GM18867 (cell line): Measurements from ENCODE around the gene STIP1.
A peak's percentile ranks its signal among the peaks of the same experiment; 100 is the strongest.

Source experiments
- ATAC-seq: cut with Tn5 transposase; IDR thresholded peaks from one replicate; pipeline ENCODE4 v1.9.1; 2021; ENCODE audit warnings: mild to moderate bottlenecking, moderate library complexity; ENCODE audit not compliant: unreplicated experiment

Gene STIP1

DNA sequence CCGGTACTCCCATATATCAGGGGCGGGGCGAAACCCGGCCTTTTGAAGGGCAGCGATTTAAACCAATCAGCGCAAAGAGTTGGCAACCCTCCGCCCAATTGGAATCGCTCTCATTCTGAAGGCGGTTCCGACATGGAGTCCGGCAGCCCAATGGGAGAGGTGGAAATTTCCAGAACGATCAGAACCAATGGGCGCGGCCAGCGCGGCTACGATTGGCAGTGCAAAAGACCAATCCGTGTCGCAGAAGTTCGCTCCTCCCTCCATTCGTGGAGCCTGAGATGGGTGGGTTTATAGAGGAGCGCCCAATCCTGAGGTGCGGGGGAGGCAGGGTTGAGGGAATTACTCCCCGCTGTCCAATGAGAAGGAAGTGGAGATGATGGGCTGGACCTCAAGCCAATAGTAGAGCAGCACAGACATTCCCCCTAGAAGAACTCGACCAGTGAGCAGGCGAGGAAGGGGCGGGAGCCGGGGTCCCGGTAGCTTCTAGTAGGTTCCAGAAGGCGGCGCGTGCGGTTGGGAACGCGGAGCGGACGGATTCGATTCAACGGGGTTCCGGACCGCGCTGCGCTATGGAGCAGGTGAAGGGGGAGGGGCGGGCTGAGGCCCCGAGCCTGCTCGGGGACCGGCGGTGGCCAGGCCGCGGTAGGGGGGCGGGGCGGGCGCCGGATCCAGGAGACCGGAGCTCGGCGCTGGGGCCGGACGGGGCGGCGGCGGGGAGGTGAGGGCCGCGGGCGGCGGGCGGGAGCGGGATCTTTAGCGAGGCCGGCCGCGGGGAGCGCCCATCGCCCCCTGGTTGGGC lies at the start of gene STIP1:
Gene STIP1, plus strand, starts transcription at position 479 of the 799 bp plus-strand sequence. Its CDS starts 91 bp downstream, at position 570.
- peak; percentile 84 for ATAC-seq

- no peak for ATAC-seq
These were observed 49.1 kb upstream of the STIP1 start for GRCh38 chr11:64136765-64137441.

DNA sequence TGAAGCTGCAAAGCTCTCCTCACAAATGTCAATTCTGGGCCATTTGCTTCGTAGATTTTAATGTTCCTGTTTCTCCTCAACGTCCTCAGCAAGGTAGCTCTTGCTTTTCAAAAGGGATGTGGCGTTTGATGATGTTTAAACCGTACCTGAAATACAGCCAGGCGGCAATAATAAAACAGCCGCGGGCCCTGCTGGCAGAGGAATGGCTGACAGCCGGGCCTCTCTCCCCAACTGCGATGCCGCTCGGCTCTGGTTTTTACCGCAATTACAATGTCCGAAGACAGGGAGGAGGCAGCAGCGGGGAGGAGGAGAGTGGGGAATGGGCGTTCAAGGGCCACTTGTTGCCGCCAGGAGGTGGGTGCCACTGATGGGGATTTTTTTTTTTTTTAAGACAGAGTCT lies 47.6 kb upstream of the STIP1 start:
- ATAC-seq: no peak

GRCh38 chr11:64139049-64139448 lies 46.9 kb upstream of the STIP1 start:
- ATAC-seq: no peak

DNA sequence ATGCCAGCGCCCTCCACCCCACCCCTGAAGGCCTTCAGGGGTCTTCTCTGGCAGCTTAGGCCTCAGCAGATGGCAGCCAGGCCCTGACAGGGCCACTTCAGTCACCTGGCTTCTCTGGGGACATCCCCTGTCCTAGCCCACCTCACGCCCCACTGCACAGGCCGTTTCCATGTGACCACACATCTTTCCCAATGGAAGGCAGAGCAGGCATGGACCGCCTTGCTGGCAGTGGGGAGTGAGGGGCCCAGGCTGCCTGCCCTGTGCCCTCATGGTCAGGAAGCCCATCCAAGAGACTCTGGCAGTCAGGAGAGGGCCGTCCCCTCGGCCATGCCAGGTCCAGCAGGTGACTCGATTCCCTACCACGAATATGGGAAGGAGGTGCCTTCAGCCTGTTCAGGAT lies 45.9 kb upstream of the STIP1 start:
- ATAC-seq: no peak

DNA sequence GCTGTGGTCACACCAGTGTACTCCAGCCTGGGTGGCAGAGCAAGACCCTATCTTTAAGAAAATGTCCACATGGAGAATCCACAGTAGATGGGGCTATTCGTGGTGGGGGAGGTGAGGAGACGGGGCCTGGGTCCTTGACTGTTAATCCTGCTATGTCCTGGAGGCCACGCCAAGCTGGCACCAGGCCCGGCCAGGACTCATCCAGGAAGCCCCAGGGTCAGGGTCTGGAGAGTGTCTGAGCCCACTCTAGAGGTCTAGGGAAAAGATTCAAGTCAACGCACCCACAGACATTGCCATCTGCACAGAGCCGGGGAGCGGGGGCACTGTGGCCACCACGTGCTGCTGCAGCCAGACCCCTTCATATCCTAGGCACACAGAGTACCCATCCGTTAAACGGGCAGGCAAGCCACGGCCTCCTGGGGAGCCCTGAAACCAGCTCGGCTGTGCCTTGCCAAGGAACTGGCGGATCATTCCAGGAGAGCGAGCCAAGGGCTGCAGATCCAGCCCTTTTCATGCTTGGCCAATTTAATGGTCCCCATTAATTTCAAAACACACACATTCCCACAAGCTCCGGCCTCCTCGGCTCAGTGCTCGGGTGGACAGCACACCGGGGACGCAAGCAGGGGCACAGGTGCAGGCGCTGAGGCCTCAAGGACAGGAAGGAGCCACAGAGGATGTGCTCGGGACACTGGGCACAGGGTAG lies 44.7 kb upstream of the STIP1 start:
- no peak for ATAC-seq

DNA sequence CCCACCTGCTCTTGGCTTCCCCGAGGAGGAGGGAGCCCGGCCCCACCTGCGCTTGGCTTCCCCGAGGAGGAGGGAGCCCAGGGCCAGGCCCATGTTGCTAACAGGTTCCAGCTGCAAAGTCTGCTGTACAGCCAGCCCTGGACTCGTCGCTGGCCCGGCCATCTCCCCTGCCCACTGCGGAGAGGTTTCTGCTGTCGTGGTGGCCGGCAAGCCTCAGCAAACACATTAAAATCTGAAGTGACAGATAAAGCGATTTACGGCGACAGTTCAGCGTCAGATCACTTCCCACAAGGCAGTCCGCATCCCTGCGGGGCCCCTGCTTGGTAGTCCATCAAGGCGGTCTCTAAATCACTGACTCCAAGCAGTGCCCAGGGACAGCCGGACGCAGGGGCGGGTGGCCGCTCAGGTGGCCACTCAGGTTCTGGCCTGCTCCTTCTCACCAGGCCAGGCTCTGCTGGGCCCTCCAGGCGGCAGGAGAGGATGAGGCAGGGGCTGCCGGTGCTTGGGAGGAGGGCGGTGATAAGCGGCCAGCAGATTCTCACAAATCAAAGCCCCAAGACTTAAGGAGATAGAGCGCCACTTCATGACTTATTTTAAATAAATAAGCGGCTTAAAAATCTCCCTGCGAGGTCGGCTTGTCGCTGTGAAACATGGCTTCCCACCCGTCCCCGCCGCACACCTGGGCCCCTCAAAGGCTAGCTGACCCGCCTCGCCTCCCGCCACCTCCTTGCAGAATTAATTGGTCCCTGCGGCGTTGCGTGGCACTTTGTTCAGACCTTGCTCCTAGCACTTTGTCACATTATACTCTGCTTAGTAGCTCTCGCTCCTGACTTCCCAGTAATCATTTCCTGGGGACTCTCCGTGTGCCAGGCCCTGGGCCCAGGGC lies 41.1 kb upstream of the STIP1 start:
- ATAC-seq: no peak

GRCh38 chr11:64146036-64146955 lies 39.7 kb upstream of the STIP1 start:
- no peak for ATAC-seq

GRCh38 chr11:64148226-64148916 lies 37.6 kb upstream of the STIP1 start:
- no peak for ATAC-seq

GRCh38 chr11:64148917-64149617 lies 36.9 kb upstream of the STIP1 start:
- no peak for ATAC-seq

DNA sequence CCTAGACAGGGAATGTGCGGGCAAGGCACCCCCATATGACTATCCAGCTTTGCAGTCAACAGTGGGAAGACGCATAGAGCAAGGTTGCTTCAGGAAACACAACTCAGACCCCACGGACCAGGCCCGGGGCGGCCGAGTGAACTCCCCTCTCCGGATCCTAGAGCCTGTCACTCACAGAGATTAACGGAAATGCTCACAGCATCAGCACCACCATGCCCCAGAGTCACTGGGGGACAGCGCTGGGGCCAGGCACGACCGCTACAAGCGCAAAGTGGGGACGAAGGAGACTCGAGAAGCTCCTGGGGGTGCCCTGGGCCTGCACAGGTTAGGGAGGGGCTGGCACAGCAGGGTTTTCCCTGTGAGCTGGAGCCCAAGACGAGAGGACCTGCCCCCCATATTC lies 35.9 kb upstream of the STIP1 start:
- ATAC-seq: no peak

DNA sequence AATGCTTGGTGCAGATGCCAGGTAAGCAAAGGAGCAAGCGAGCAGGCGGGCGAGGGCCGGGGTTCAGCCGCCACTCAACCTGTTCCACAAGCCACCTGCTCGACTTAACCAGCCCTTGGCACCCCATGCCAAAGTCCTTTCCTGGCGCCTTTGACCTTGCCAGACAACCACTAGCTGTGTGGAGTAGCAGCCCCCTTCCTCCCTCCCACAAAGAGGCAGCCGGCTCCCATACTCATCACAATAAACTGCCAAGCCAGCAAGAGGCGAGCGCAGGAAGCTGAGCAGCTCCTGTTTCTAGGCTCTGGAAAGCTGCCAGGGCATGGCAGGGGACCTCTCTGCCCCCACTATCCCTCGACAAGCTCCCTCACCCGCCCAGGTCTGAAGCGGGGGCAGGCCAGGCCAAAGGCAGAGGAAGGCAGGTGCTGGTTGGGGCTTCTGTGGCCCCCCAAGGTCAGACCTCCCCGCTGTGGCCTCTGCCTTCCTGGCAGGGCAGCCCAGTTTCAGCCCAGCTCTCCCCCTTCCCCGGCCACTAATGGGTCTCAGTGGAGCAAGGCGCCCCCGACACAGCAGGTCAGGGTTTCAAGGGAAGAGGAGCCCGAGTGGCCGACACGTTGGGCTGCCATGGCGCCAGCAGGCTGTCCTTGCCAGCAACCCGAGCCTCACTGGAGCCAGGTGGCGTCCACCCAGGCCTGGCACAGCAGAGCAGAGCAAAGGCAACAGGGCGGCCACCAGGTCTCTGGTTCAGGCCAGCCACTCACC lies 35.3 kb upstream of the STIP1 start:
- ATAC-seq: no peak

DNA sequence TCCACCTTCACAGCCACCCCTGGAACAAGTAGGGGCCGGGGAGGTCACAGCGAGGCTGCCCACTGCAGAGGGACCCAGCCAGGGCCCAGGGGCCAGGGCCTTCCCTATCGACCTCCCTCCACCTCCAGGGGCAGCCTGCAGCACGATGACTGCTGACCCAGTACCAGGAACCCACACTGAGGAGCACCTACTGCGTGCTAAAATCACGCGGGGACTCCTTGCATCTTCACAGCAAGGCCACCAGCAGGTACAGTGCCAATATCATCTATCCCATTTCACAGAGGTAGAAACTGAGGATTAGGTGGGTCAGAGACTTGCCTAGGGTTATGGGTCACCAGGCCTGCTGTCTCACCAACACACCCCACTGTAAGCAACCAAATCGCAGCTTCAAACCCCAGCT lies 34.6 kb upstream of the STIP1 start:
- no peak for ATAC-seq

- ATAC-seq: peak; percentile 60
These were observed 32.9 kb upstream of the STIP1 start for GRCh38 chr11:64152841-64153691.

GRCh38 chr11:64153812-64154211 lies 32.2 kb upstream of the STIP1 start:
- ATAC-seq: no peak

- no peak for ATAC-seq
These were observed 29.5 kb upstream of the STIP1 start for GRCh38 chr11:64156235-64157011.
